HG03521 (cell line): ENCODE results near the gene MED4.

Source experiments
- ATAC-seq: cut with Tn5 transposase; IDR thresholded peaks from one replicate; pipeline ENCODE4 v1.9.1; 2021; ENCODE audit warnings: mild to moderate bottlenecking, moderate library complexity; ENCODE audit not compliant: unreplicated experiment

Gene MED4, protein sequence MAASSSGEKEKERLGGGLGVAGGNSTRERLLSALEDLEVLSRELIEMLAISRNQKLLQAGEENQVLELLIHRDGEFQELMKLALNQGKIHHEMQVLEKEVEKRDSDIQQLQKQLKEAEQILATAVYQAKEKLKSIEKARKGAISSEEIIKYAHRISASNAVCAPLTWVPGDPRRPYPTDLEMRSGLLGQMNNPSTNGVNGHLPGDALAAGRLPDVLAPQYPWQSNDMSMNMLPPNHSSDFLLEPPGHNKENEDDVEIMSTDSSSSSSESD

DNA sequence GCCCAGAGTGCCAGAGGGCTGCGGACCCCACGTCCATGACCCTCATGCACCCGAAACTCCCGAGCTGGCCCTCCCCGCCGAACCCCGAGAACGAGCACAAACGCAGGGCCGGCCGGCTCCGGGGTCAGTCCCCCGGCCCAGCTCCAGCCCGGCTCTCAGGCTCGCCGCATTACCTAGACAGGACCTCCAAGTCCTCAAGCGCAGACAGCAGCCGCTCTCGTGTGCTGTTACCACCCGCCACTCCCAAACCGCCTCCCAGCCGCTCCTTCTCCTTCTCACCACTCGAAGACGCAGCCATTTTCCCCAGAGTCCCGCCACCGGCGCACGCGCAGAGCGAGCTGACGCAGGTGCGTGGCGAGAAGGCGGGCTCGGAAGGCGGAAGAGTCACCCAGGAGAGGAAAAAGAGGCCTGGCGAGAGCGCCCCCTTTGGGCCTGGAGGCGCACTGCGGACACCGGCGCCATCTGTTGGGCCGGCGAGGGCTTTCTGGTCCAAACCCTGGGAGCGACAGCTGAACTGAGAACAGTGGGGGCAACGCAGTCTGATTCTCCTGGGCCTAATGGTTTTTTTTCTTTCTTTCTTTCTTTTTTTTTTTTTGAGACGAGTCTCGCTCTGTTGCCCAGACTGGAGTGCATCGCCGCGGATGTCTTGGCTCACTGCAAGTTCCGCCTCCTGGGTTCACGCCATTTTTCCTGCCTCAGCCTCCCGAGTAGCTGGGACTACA is at the start of gene MED4:
TSS of gene MED4 (minus strand) at position 324 of the 722 bp plus-strand sequence. CDS start at position 298, 26 bp downstream.
- peak; percentile 91 for ATAC-seq

DNA sequence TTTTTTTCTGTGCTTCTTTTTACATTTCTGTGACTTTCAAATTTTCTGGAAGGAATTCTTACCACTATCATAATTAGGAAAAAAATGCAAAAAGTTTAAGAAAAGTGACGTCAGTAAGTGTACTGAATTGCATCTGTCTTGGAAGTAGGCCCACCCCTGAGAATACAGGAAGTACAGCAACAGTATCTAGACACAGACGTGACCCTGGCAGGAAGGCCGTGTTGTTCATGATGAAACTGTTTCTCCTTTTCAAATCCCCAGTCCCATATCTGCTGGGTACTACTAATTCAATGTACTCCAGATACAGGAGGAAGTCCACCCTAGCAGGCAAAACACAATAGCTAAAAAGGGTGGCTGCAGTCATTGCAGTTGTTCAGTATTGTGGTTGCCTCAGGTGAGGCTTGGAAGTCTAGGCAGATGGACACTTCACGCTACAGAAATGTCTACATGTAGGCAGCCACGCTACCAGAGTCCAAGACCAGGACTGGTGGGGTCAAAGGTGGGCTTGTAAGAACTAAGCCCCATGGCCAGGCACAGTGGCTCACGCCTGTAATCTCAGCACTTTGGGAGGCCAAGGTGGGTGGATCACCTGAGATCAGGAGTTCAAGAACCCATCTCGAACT is 49.6 kb upstream of the MED4 start:
- ATAC-seq: no peak

DNA sequence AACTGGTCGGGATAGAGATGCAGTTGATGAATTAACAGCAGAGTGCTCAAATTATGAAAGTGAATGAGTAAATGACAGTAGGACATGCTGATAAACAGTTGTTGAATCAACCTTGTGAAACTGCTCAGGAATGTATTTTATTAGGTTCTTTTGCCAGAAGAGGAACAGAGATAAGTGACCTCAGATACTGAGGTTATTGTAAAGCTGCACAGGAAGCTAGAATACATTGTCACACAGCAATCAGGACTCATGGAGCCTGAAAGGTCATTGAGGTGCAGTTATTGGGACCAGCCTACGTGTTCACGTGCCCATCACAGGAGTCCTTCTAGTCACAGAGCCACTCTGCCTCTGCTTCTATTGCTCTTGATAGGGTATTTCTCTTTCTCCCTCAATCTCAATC is 47.5 kb upstream of the MED4 start:
- peak; percentile 92 for ATAC-seq

DNA sequence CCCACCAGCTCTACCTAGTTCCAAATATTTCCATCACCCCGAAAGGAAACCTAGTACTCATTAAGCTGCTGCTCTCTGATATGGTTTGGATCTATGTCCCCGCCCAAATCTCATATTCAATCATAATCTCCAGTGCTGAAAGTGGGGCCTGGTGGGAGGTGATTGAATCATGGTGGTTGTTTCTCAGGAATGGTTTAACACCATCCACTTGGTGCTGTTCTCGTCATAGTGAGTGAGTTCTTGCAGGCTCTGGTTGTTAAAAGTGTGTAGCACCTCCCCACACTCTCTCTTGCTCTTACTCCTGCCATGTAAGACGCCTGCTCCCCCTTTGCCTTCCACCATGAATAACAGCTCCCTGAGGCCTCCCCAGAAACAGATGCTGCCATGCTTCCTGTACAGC is 43.4 kb upstream of the MED4 start:
- no peak for ATAC-seq

DNA sequence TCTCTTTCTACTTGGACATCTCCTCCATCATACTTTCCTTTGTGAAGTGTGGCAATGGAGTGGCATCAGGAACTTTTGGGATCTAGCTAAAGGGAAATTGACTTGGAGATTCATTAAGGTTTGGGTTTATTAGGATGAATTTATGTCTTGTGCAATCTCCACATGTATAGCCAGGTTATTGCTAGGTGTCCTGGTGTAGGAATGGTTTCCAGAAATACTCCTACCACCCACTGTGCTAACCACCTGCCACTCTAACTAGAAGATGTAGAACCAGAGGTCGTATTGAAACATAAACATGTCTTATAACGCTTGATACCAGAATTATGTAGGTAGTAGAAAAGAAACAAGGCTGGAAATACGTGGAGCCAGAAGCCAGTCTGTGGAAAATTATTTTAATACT is 38.1 kb upstream of the MED4 start:
- ATAC-seq: no peak

DNA sequence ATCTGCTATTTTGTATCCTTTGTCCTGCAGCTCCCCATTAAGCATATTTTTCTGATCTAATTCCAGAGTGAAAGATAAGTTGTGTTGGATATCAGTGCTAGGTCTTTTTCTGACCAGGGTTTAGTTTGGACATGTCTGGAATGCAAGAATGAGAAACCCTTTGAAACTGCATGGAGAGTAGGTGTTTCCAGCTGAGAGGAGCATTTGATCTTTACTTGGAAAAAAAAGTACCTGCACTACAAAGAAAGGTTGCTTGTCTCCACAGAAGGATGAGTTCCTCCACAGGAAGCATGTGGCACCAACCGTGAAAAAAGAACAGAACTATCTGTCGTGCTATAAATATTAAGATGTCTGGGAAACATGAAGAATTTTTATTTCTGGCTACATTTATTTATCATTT is 36.6 kb upstream of the MED4 start:
- ATAC-seq: no peak

DNA sequence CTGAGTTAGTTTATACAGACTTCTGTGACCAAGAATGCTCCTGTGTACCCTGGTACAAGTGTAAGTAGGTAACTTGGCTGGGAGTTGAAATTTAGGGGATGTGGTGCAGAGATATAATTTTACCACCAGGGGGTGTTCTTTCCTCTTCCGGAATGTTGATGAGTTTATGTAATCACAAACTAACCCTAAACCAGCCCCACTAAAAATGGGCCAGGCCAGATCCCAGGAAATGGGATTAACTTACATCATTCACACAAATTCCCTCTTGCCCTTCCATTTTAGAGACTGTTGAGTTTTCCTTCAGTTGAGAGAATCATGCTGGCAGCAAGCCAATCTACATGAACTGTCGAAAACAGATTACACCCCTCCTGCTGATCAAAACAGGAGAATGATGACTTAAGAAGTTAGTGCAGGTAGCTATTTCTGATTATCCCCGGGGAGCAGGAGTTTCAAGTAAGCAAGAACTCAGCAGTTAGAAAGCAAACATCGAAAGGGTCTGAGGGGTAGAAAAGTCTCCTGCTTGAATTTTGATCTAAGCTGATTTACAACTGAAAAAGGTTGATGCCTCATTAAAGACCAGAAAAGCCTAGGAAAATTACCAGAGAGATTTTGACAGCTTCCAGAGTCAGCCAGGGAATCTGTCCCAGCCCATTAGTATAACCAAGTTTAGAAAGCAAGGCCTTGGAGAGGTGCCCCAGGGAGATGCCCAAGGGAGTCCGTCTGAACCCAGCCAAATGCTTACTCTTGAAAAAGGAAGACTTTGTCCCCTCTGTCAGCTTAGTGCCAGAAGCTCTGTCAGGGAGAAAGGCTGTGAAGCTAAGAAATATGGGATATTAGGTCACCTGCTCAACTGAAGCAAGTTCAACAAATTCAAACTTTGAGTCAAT is 32.3 kb upstream of the MED4 start:
- ATAC-seq: peak; percentile 58

DNA sequence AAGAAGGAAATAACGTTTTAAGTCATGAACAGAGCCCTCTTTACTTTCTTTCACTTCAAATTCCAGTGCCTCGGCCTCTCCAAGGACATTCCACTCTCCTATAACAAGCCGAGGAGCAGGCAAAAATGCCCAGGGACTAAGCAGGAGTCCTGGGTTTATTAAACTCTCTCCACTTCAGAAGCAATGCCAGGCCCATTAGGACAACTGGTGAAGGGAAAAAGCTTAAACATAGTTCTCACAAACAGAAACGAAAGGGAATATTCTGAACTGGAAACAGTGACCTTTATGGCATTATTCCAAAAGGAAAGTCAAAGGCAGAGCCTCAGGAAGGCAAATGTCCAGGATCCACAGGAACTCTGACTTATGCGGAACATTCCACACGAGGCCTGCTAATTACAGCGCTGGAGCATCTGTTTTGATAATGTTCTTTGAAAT is 30.9 kb upstream of the MED4 start:
- ATAC-seq: no peak

DNA sequence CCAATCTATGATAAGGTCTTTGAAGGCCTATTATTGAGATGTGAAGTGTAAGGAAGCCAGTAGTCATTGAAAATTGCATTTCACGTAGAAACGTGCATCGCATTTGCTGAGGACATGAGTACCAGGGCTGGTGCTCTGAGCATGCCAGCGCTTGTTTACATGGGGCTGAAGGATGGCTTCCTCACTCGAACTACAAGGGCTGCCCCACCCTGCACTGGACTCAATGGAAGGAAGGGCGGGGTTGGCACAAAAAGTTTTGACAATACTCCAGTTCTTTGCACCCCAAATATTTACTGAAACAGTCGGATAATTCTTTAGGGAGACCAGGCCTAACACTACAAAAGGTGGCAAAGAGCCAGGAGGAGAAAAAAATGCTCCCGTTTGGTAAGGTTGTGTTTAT is 28.9 kb upstream of the MED4 start:
- ATAC-seq: no peak

DNA sequence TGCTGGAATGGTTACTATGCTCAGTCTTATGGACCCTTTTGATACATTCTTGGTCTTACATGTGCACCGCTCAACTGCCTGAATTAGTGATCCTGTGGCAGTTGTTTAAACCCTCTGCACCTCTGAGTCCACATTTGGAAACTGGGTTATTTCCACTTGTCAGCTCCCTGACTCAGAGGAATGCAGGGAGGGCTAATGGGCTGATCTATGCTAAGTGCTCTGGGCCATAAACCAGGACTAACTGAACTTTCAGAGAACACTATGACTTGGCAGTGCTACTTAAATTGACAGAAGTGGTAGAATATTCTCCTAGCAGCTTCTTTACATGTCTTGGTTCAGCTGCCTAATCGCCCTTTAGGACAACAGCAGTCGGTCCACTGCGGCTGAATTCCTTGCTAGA is 26.8 kb upstream of the MED4 start:
- no peak for ATAC-seq

DNA sequence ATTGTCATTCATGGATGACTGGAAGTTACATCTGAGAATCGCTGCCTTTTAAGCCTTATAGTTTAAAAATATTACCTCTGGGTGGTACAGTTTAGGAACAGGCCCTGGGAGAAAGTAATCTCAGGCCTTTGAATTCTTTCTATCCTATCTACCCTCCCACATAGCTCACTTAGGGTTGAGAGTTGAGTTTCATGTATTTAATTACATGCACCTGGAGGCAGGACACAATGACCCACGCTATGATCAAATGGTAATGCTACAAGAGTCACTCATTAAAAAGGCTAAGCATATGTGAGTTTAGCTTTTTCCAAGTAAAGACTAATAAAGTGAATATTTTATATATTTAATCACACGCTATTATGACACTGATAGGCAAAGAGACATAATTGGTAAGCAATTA is 25.3 kb upstream of the MED4 start:
- ATAC-seq: no peak

DNA sequence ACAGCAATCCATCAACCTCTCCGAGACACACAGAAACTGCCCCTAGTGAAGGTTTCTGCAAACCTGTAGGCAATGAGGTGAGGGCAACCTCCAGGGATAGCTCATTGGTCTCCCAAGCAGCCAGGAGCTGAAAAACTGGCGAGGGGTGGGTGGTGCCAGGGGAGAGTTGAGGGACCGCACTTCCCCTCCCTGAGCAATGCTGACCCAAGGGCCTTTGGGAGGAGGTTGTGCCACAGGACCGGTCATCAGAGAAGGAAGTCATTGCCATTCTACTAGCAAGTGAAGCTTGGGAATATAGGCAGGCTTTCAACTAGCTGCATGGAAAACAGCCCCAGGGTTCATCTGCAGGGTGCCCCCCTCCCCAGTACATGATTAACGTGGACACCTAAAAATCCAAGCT is 23.1 kb upstream of the MED4 start:
- ATAC-seq: no peak

DNA sequence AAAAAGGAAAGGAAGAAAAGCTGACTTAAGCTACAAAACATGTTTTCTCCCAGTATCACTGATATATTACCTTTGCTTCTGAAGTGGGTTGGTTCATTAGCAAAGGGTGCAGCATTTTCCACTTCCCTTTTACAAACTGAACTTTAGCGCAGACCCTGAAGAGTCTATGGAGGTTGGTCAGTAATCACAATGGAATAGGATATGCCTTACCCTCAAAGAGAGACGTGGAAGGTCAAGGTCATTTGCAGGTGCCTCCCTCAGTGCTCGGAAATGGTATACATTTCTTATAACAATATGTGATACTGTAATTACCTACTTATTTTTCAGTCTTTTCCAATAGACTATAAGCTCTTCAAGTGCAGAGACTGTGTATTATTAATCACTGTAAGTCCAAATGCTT is 21.9 kb upstream of the MED4 start:
- no peak for ATAC-seq

DNA sequence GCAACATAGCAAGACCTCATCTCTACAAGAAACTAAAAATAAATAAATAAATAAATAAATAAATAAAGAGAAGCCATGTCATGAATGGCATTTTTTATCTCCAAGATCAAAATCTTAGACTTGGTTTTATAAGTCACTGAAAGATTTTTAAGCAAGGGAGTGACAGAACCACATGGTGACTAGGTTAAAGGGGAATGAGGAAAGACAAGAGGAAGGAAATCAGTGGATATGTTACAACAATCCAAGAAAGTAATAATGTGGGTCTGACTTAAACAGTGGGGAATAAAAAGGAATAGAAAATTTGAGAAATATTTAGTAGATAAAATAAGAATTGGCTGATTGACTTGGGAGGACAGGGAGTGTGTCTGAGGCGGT is 18.8 kb upstream of the MED4 start:
- ATAC-seq: no peak

DNA sequence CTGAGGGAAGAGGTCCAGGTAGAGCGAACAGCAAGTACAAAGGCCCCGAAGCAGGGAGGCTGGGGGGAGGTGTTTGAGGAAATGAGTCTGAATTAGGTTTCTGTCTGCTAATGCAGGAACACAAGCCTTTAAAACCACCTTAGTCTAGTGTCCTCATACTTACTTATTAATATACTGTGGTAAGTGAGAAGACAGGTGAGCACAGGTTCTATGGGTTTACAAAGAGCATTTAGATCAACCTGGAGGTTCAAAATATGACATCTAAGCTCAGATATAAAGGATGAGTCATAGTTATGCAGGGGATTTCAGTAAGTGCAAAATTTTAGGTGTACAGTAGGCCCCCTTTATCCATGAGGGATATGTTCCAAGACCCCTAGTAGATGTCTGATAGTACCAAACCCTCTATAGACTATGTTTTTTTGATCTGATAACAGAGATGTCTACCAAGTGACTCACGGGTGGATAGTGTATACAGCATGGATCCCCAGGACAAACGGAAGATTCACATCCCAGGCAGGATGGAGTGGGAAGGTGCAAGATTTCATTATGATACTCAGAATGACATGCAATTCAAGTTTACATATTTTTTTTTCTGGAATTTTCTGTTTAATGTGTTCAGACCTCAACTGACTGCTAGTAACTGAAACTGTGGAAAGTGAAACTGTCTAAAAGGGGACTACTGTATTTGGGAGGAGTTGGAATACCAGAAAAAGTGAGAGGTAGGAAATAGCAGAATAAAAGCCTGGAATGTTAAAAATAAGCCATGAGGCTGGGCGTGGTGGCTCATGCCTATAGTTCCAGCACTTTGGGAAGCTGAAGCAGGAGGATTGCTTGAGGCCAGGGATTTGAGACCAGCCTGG is 18.2 kb upstream of the MED4 start:
- ATAC-seq: no peak

DNA sequence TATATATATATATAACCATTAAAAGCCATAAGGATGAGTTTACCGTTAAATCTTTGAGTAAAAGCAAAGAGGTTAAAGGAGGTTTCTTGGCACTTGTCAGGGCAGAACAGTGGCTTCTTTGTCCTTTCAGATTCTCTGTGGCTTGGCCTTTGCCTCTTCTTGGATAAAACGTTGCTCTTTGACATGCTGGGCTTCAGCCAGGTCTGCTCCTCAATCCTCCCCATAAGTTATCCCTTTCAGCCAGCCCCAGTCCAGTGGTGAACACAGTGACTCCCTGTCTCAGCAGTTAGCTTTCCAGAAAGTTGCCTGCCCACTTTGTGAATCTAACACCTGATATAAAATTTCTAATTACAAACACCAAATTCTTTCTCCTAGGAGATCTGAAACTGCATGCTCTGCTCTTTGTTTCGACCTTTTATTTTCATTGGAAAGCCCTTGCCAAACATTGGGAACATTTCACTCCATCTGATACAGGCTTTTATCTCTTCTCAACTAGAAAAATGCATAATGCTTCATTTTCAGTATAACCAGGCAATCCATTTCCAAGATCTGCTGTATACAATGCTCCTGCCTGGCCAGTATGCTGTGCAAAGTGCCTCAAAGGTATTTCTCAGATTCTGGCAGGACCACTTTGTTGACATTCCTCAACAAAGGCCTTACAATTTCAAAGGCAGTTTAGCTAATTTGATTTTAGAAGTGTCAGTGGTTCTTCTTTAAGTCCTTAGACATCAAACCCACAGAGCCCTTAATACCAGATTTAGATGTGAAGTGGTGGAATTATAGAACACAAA is 16.2 kb upstream of the MED4 start:
- no peak for ATAC-seq

DNA sequence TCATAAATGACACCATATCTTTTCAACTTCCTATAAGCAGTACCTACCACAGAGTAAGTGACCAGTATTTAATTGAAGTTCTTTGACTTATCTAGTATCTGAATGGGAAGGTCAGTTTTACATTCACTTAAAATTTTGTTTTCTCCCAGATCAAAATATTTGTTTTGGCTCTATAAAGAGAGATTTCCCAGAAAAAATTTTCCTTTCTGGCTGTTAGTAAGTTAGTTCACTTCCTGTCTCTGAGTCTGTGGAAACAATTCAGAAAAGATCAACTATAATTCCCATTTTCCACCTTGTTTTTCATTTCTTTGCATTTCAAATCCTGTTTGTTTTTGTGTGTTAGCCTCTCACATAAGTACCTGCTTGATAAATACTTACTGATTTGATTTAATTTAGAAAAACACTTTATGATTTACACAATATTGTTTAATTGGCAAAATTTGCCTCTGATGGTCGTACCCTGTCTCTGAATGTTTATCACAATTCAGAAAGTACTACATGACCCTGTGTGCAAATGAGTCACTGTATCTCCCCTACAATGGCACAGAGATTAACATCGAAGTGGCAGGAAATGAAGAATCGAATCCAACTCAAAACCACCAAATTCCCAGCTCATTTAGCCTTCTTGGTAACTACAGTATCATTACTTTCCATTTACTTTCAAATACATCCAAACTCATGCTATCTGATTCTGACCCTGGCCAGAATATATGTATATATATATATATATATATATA is 15.4 kb upstream of the MED4 start:
- ATAC-seq: no peak

DNA sequence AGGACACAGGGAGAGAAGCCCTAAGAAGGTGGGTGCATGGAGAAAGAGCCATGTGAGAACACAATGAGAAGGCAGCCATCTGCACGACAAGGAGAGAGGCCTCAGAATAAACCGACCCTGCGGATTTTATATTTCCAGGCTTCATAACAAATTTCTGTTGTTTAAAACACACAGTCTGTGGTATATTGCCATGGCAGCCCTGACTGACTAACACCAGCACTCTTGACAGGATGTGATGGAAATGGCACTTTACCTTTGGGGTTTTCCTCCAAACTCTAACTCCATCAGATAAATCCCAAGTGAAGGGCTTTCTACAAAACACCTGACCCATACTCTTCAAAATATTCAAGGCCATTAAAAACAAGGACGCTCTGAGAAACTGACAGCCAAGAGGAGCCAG is 13.2 kb upstream of the MED4 start:
- no peak for ATAC-seq

DNA sequence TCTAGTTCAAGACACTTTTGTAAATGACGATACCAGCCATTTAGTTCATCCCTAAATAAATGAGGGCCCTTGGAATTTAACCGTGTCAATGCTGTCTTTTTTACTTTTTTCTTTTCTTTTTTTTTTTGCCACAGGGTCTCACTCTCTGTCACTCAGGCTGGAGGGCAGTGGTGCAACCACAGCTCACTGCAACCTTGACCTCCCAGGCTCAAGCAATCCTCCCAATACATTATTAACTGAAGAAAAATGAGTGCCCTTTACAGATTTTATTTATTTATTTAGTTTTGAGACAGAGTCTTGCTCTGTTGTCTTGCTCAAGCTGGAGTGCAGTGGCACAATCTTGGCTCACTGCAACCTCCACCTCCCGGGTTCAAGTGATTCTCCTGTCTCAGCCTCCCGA is 2.9 kb upstream of the MED4 start:
- no peak for ATAC-seq
